ENCODE measurements around the gene CA5A.
"Not testable (repeated sequence)": the region's sequence is repeated elsewhere in the genome, so short reads cannot be mapped to it uniquely, and the experiment has no call there.

CA5A gene

GRCh38 chr16:87936375-87937230, at the start of gene CA5A:
CA5A (minus strand) TSS chr16:87936529; CDS start chr16:87936450, 79 bp downstream.
- no peak within 1 kb of the TSS for H3K27ac ChIP-seq (ENCODE audit: low read length)
- H3K4me2 ChIP-seq (ENCODE audit: low read length), result no peak within 1 kb of the TSS
- H3K4me3 ChIP-seq (ENCODE audit: low read length), result no peak within 1 kb of the TSS
- H3K27me3 ChIP-seq (ENCODE audit: low read depth, low read length), result 0 out of 2 replicates have a peak, but pooled peaks cover 5% of the 10 kb centered on the region
- H3K9me3 ChIP-seq (ENCODE audit: insufficient read depth, low read length), result no peaks in the 10 kb centered on the region
- H3K36me3 ChIP-seq (replicated peaks; ENCODE audit: low read depth, low read length), result no peaks in the 10 kb centered on the region
- H3K9ac ChIP-seq (ENCODE audit: low read length), result no peak within 1 kb of the TSS
- TF ChIP-seq, protein P1, sequence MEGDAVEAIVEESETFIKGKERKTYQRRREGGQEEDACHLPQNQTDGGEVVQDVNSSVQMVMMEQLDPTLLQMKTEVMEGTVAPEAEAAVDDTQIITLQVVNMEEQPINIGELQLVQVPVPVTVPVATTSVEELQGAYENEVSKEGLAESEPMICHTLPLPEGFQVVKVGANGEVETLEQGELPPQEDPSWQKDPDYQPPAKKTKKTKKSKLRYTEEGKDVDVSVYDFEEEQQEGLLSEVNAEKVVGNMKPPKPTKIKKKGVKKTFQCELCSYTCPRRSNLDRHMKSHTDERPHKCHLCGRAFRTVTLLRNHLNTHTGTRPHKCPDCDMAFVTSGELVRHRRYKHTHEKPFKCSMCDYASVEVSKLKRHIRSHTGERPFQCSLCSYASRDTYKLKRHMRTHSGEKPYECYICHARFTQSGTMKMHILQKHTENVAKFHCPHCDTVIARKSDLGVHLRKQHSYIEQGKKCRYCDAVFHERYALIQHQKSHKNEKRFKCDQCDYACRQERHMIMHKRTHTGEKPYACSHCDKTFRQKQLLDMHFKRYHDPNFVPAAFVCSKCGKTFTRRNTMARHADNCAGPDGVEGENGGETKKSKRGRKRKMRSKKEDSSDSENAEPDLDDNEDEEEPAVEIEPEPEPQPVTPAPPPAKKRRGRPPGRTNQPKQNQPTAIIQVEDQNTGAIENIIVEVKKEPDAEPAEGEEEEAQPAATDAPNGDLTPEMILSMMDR (IDR thresholded peaks at IDR 0.05; ENCODE audit: low read depth, low read length), result no peak
- TF ChIP-seq EZH2phosphoT487 (IDR thresholded peaks at IDR 0.05; ENCODE audit: low read depth), result no peak
- H2AFZ ChIP-seq (ENCODE audit: low read depth, low read length), result no peak within 1 kb of the TSS
- no peaks in the 10 kb centered on the region for H3K79me2 ChIP-seq (ENCODE audit: low read length)
- no peaks in the 10 kb centered on the region for H4K20me1 ChIP-seq (ENCODE audit: insufficient read depth, low read length)
- no peaks in the 10 kb centered on the region for H3K4me1 ChIP-seq (ENCODE audit: low read length)

DNA sequence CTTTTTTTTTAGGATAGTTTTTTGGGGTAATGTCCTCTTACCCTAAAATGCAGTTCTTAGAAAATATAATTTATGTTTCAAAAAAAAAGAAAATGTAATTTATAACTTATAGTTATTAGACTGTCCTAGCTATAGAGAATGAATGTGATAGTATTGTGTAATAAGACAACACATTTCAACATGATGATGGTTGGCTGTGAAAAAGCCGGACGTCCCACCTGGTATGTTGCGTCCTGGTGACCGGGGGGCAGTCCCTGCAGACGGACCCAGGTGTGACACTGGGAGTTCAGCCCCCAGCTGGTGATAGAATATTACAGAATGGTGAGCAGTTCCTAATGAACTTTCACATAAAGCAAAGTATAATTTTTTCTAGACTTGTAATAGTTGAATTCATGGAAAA, 49.2 kb upstream of the CA5A start:
- not testable (repeated sequence) for H3K9ac ChIP-seq (ENCODE audit: low read length); H3K79me2 ChIP-seq (ENCODE audit: low read length); H3K4me2 ChIP-seq (ENCODE audit: low read length); H3K27ac ChIP-seq (ENCODE audit: low read length); H3K27me3 ChIP-seq (ENCODE audit: low read depth, low read length); H3K9me3 ChIP-seq (ENCODE audit: insufficient read depth, low read length); H3K36me3 ChIP-seq (replicated peaks; ENCODE audit: low read depth, low read length); H3K4me3 ChIP-seq (ENCODE audit: low read length); H4K20me1 ChIP-seq (ENCODE audit: insufficient read depth, low read length); H2AFZ ChIP-seq (ENCODE audit: low read depth, low read length)
- H3K4me1 ChIP-seq (ENCODE audit: low read length), result peaks cover 31% of the 10 kb centered on the region

DNA sequence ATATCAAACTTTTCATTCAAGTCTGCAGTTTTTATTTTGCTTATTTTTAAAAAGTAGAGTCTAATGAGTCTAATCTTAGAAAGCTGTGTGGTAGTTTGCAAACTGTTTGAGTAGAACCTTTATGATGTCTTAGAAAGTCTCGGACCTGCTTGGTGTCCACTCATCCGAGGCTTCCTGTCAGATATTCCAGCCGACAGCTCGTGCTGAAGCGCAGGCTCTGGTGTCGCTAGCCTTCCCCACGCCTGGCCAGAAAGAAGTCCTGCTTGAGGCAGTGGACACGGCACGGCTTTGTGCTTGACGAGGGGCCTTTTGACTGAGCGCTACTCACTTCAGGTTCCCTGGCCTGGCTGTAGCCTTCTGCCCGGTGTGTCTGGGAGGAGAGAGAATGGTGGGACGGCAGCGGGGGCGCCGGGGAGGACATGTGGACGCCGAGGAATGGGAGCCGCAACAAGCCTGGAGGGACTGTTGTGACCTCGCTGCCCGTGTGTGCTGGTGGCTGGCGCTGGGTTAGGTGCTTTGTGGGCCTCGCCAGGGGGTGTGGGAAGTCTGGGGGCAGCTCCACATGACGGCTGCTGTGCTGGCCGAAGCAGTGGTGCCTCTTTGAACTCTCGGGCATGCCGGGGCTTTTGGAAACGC, 48.4 kb upstream of the CA5A start:
- Histone ChIP-seq H3K79me2 (ENCODE audit: low read length) (0 out of 2 replicates have a peak, but pooled peaks cover 3% of the 10 kb centered on the region), H3K9ac (ENCODE audit: low read length) (no peak overlapping the region), H3K4me1 (ENCODE audit: low read length) (peaks cover 31% of the 10 kb centered on the region), H2AFZ (ENCODE audit: low read depth, low read length) (no peak overlapping the region), H3K9me3 (ENCODE audit: insufficient read depth, low read length) (no peaks in the 10 kb centered on the region), H3K27me3 (ENCODE audit: low read depth, low read length) (no peaks in the 10 kb centered on the region), H3K4me2 (ENCODE audit: low read length) (no peak overlapping the region), H3K4me3 (ENCODE audit: low read length) (no peak overlapping the region), H4K20me1 (ENCODE audit: insufficient read depth, low read length) (no peaks in the 10 kb centered on the region), H3K27ac (ENCODE audit: low read length) (peak overlapping the region; percentile 63; the same call in 1 of the 2 replicates), H3K36me3 (replicated peaks; ENCODE audit: low read depth, low read length) (no peaks in the 10 kb centered on the region)
- TF ChIP-seq, protein P1 (IDR thresholded peaks at IDR 0.05; ENCODE audit: low read depth, low read length), result no peak
- no peak for TF ChIP-seq EZH2phosphoT487 (IDR thresholded peaks at IDR 0.05; ENCODE audit: low read depth)

- Histone ChIP-seq H3K4me1 (ENCODE audit: low read length) (peaks cover 31% of the 10 kb centered on the region), H3K27ac (ENCODE audit: low read length) (peak overlapping the region; percentile 63), H3K4me2 (ENCODE audit: low read length) (peak overlapping the region; percentile 59; the same call in 1 of the 2 replicates)
- H3K9me3 ChIP-seq (ENCODE audit: insufficient read depth, low read length); H4K20me1 ChIP-seq (ENCODE audit: insufficient read depth, low read length); H2AFZ ChIP-seq (ENCODE audit: low read depth, low read length); H3K36me3 ChIP-seq (replicated peaks; ENCODE audit: low read depth, low read length); H3K27me3 ChIP-seq (ENCODE audit: low read depth, low read length); H3K4me3 ChIP-seq (ENCODE audit: low read length); H3K9ac ChIP-seq (ENCODE audit: low read length); H3K79me2 ChIP-seq (ENCODE audit: low read length): not testable (repeated sequence)
Measured at GRCh38 chr16:87984180-87984579, 47.9 kb upstream of the CA5A start.

DNA sequence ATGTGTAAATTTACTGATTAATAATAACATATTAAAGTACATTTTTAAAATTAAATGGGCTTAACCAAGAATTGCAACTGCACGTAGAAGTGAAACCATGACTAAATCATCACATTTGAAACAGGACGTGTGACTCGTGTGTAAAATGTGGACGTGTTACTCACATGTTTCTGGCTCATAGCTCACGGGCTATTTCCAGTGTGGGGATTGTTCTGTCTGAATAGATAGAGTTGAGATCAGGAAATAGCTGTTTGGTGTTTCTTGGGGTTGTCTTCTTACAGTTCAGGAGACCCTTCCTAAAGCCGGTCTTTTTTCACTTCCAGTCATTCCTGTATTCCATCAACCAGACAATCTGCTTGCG, 47.4 kb upstream of the CA5A start:
- Histone ChIP-seq H3K27ac (ENCODE audit: low read length) (peak overlapping the region; percentile 63), H3K4me3 (ENCODE audit: low read length) (peak overlapping the region; percentile 24; the same call in 1 of the 2 replicates), H3K4me2 (ENCODE audit: low read length) (peak overlapping the region; percentile 59), H3K4me1 (ENCODE audit: low read length) (peaks cover 31% of the 10 kb centered on the region), H3K9ac (ENCODE audit: low read length) (peak overlapping the region; percentile 39; the same call in 1 of the 2 replicates)
- H3K27me3 ChIP-seq (ENCODE audit: low read depth, low read length); H3K79me2 ChIP-seq (ENCODE audit: low read length); H3K9me3 ChIP-seq (ENCODE audit: insufficient read depth, low read length); H2AFZ ChIP-seq (ENCODE audit: low read depth, low read length); H3K36me3 ChIP-seq (replicated peaks; ENCODE audit: low read depth, low read length); H4K20me1 ChIP-seq (ENCODE audit: insufficient read depth, low read length): not testable (repeated sequence)

Measured in OCI-LY3 (cell line).